Measurements from ENCODE around the gene EMX1.

The EMX1 gene

DNA sequence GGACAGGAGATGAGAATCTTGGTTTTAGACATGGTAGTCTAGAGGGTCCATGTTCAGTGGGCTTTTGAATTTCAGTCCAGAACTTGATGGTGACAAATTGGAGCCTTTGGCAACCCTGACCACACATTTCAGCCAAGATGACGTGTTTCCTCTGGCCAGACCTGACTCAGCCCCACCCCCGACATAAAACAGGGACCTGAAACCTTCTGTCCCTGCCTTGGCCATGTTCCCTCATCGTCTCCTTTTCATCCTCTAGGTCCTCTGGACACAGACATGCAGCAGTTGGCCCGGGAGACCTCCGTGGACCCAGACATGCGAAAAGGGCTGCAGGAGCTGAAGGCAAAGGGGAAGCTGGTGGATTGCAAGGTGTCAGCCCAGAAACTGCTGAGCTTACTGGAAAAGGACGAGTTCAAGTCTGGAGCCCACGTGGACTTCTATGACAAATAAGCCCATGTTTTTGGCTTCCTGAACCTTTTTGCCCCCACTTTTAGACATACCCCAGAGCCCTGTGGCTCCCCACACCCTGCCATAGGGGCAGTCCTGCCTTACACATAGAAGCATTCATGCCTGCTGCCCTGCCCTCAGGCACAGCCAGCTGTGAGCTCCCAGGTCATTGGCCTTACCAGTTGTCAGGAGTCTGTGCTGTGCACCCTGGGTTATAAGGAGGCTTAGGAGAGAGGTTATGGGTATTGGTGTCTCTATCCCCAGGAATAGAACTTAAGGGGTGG is 26.1 kb upstream of the EMX1 start:
- H3K4me3 ChIP-seq (ENCODE audit: low read length), result no peak overlapping the region
- H3K27ac ChIP-seq (ENCODE audit: low read length), result no peak overlapping the region
- no peaks in the 10 kb centered on the region for H3K9me3 ChIP-seq (ENCODE audit: control insufficient read depth, insufficient read depth, low read length)
- H3K27me3 ChIP-seq (ENCODE audit: control insufficient read depth, insufficient read depth, low read length), result peaks cover 14% of the 10 kb centered on the region; the same call in 1 of the 2 replicates
- no peaks in the 10 kb centered on the region; the same call in 1 of the 2 replicates for H3K36me3 ChIP-seq (ENCODE audit: control insufficient read depth, insufficient read depth, low read length)
- WGBS (ENCODE audit: insufficient coverage, insufficient read length), result no CpG with 5 or more reads among the region's 8 CpGs
- peaks cover 2% of the 10 kb centered on the region; the same call in 1 of the 2 replicates for H3K4me1 ChIP-seq (ENCODE audit: control insufficient read depth, insufficient read depth, low read length)
- no peak for DNase-seq (ENCODE audit: low read depth, low spot score)

- Histone ChIP-seq H3K27ac (ENCODE audit: low read length) (no peak overlapping the region), H3K27me3 (ENCODE audit: control insufficient read depth, insufficient read depth, low read length) (peaks cover 12% of the 10 kb centered on the region; the same call in 1 of the 2 replicates)
Measured at GRCh38 chr2:72892506-72893173, 24.7 kb upstream of the EMX1 start.

GRCh38 chr2:72893594-72894319 is 23.6 kb upstream of the EMX1 start:
- peaks cover 12% of the 10 kb centered on the region; the same call in 1 of the 2 replicates for H3K27me3 ChIP-seq (ENCODE audit: control insufficient read depth, insufficient read depth, low read length)
- no peaks in the 10 kb centered on the region; the same call in 1 of the 2 replicates for H3K4me1 ChIP-seq (ENCODE audit: control insufficient read depth, insufficient read depth, low read length)
- no peaks in the 10 kb centered on the region for H3K36me3 ChIP-seq (ENCODE audit: control insufficient read depth, insufficient read depth, low read length)
- WGBS (ENCODE audit: insufficient coverage, insufficient read length), result no CpG with 5 or more reads among the region's 15 CpGs
- no peak for DNase-seq (ENCODE audit: low read depth, low spot score)
- no peak overlapping the region for H3K27ac ChIP-seq (ENCODE audit: low read length)
- H3K9me3 ChIP-seq (ENCODE audit: control insufficient read depth, insufficient read depth, low read length), result no peaks in the 10 kb centered on the region
- H3K4me3 ChIP-seq (ENCODE audit: low read length), result no peak overlapping the region

More at GRCh38 chr2:72892506-72893173, 24.7 kb upstream of the EMX1 start:
- H3K36me3 ChIP-seq (ENCODE audit: control insufficient read depth, insufficient read depth, low read length), result no peaks in the 10 kb centered on the region
- peaks cover 2% of the 10 kb centered on the region; the same call in 1 of the 2 replicates for H3K4me1 ChIP-seq (ENCODE audit: control insufficient read depth, insufficient read depth, low read length)
- no CpG with 5 or more reads among the region's 11 CpGs for WGBS (ENCODE audit: insufficient coverage, insufficient read length)
- H3K9me3 ChIP-seq (ENCODE audit: control insufficient read depth, insufficient read depth, low read length), result no peaks in the 10 kb centered on the region
- no peak overlapping the region for H3K4me3 ChIP-seq (ENCODE audit: low read length)
- no peak for DNase-seq (ENCODE audit: low read depth, low spot score)

GRCh38 chr2:72894514-72894913 is 22.8 kb upstream of the EMX1 start:
- Histone ChIP-seq H3K27me3 (ENCODE audit: control insufficient read depth, insufficient read depth, low read length) (peaks cover 12% of the 10 kb centered on the region; the same call in 1 of the 2 replicates), H3K27ac (ENCODE audit: low read length) (no peak overlapping the region), H3K4me1 (ENCODE audit: control insufficient read depth, insufficient read depth, low read length) (no peaks in the 10 kb centered on the region; the same call in 1 of the 2 replicates), H3K9me3 (ENCODE audit: control insufficient read depth, insufficient read depth, low read length) (no peaks in the 10 kb centered on the region), H3K4me3 (ENCODE audit: low read length) (no peak overlapping the region), H3K36me3 (ENCODE audit: control insufficient read depth, insufficient read depth, low read length) (no peaks in the 10 kb centered on the region)
- WGBS (ENCODE audit: insufficient coverage, insufficient read length), result no CpG with 5 or more reads among the region's 9 CpGs
- no peak for DNase-seq (ENCODE audit: low read depth, low spot score)

DNA sequence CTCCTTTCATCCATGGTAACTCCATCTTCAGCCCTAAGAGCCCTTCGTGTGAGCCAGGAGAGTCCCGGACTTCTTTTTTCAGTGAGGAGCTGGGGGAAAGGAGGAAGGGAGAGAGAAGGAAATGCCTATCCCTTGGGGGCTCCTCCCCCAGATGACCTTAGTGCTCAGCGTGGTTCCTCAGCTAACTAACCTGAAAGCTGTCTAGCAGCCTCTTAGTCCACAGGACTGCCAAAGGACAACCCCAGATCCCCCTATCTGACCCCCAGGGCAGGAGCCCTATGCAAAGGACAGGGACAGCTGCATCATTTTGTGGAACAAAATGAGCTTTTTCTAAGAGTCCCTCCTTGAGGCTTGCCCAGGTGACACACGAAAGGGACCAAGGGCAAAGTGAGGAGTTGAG is 22.2 kb upstream of the EMX1 start:
- no peak for DNase-seq (ENCODE audit: low read depth, low spot score)
- H3K27me3 ChIP-seq (ENCODE audit: control insufficient read depth, insufficient read depth, low read length), result peaks cover 12% of the 10 kb centered on the region; the same call in 1 of the 2 replicates

GRCh38 chr2:72895759-72896281 is 21.5 kb upstream of the EMX1 start:
- Histone ChIP-seq H3K9me3 (ENCODE audit: control insufficient read depth, insufficient read depth, low read length) (no peaks in the 10 kb centered on the region), H3K4me1 (ENCODE audit: control insufficient read depth, insufficient read depth, low read length) (no peaks in the 10 kb centered on the region; the same call in 1 of the 2 replicates), H3K36me3 (ENCODE audit: control insufficient read depth, insufficient read depth, low read length) (no peaks in the 10 kb centered on the region), H3K4me3 (ENCODE audit: low read length) (no peak overlapping the region), H3K27ac (ENCODE audit: low read length) (no peak overlapping the region), H3K27me3 (ENCODE audit: control insufficient read depth, insufficient read depth, low read length) (peaks cover 12% of the 10 kb centered on the region; the same call in 1 of the 2 replicates)
- no CpG with 5 or more reads among the region's 16 CpGs for WGBS (ENCODE audit: insufficient coverage, insufficient read length)
- DNase-seq (ENCODE audit: low read depth, low spot score), result no peak

More for the DNA sequence above, 22.2 kb upstream of the EMX1 start:
- no peak overlapping the region for H3K27ac ChIP-seq (ENCODE audit: low read length)
- H3K9me3 ChIP-seq (ENCODE audit: control insufficient read depth, insufficient read depth, low read length), result no peaks in the 10 kb centered on the region
- no peaks in the 10 kb centered on the region; the same call in 1 of the 2 replicates for H3K4me1 ChIP-seq (ENCODE audit: control insufficient read depth, insufficient read depth, low read length)
- no peaks in the 10 kb centered on the region for H3K36me3 ChIP-seq (ENCODE audit: control insufficient read depth, insufficient read depth, low read length)
- no CpG with 5 or more reads among the region's 4 CpGs for WGBS (ENCODE audit: insufficient coverage, insufficient read length)
- no peak overlapping the region for H3K4me3 ChIP-seq (ENCODE audit: low read length)

- no peak for DNase-seq (ENCODE audit: low read depth, low spot score)
- no peaks in the 10 kb centered on the region for H3K36me3 ChIP-seq (ENCODE audit: control insufficient read depth, insufficient read depth, low read length)
- no peak overlapping the region for H3K27ac ChIP-seq (ENCODE audit: low read length)
- no CpG with 5 or more reads among the region's 4 CpGs for WGBS (ENCODE audit: insufficient coverage, insufficient read length)
- H3K9me3 ChIP-seq (ENCODE audit: control insufficient read depth, insufficient read depth, low read length), result no peaks in the 10 kb centered on the region
- H3K4me1 ChIP-seq (ENCODE audit: control insufficient read depth, insufficient read depth, low read length), result no peaks in the 10 kb centered on the region; the same call in 1 of the 2 replicates
- no peak overlapping the region for H3K4me3 ChIP-seq (ENCODE audit: low read length)
- H3K27me3 ChIP-seq (ENCODE audit: control insufficient read depth, insufficient read depth, low read length), result peaks cover 12% of the 10 kb centered on the region; the same call in 1 of the 2 replicates
Measured at GRCh38 chr2:72896446-72896845, 20.9 kb upstream of the EMX1 start.

- no peaks in the 10 kb centered on the region for H3K36me3 ChIP-seq (ENCODE audit: control insufficient read depth, insufficient read depth, low read length)
- H3K9me3 ChIP-seq (ENCODE audit: control insufficient read depth, insufficient read depth, low read length), result no peaks in the 10 kb centered on the region
- no peak overlapping the region for H3K4me3 ChIP-seq (ENCODE audit: low read length)
- H3K4me1 ChIP-seq (ENCODE audit: control insufficient read depth, insufficient read depth, low read length), result no peaks in the 10 kb centered on the region; the same call in 1 of the 2 replicates
- H3K27me3 ChIP-seq (ENCODE audit: control insufficient read depth, insufficient read depth, low read length), result peaks cover 12% of the 10 kb centered on the region; the same call in 1 of the 2 replicates
- 100% methylated on average over 1 of the region's 18 CpGs for WGBS (ENCODE audit: insufficient coverage, insufficient read length)
- no peak overlapping the region for H3K27ac ChIP-seq (ENCODE audit: low read length)
- no peak for DNase-seq (ENCODE audit: low read depth, low spot score)
Measured at GRCh38 chr2:72897785-72898584, 19.3 kb upstream of the EMX1 start.

DNA sequence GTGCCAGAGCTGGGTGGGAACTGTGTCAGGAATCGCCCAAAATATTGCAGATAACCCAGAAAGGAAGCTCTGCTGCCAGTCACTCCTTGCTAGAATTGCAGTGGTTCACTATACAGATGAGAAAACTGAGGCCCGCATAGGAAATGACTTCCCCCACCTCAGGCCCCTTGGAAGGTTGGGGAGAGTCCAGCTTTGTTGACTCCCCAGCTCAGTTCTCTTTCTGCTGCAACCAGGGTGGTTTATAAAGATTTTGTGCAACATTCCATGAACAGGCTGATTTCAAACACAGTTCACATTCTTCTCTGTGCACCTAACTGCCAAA is 18.8 kb upstream of the EMX1 start:
- peaks cover 12% of the 10 kb centered on the region; the same call in 1 of the 2 replicates for H3K27me3 ChIP-seq (ENCODE audit: control insufficient read depth, insufficient read depth, low read length)
- no peaks in the 10 kb centered on the region for H3K9me3 ChIP-seq (ENCODE audit: control insufficient read depth, insufficient read depth, low read length)

More for the DNA sequence above, 18.8 kb upstream of the EMX1 start:
- Histone ChIP-seq H3K4me3 (ENCODE audit: low read length) (no peak overlapping the region), H3K27ac (ENCODE audit: low read length) (no peak overlapping the region), H3K36me3 (ENCODE audit: control insufficient read depth, insufficient read depth, low read length) (no peaks in the 10 kb centered on the region), H3K4me1 (ENCODE audit: control insufficient read depth, insufficient read depth, low read length) (no peaks in the 10 kb centered on the region; the same call in 1 of the 2 replicates)
- DNase-seq (ENCODE audit: low read depth, low spot score), result no peak
- WGBS (ENCODE audit: insufficient coverage, insufficient read length), result no CpG with 5 or more reads among the region's 2 CpGs
